ENCODE data around the gene NEURL4.
"Not testable (repeated sequence)": the region's sequence is repeated elsewhere in the genome, so short reads cannot be mapped to it uniquely, and the experiment has no call there.

NEURL4 gene

DNA sequence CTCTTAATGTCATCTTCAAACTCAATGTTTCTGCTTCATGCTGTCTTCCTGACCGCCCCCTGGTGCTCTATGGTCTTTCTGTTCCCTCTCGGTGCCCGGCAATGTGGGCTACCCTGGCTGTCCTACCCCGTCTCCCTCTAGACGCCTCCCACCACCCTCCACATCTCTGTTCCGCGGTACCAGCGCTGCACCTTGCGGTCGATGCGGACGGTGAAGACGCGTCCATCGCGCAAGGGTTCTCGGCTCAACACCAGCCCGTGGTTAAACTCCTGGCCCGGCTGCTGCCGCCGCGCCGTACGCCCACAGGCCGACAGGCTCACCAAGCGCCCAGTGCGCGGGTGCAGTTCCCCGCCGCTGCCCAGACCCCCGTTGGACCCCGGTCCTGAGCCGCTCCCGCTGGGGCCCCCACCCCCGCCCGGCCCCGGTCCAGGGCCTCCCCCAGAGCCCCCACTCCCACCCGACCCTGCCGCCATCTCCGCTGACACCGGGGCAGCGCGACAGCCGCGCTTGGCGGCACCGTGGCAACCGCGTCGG lies at the start of gene NEURL4:
NEURL4 (minus strand) TSS at position 496 of the 534 bp plus-strand sequence; CDS start at position 473, 23 bp downstream.
- no peak for DNase-seq (ENCODE audit: low read depth in 1 of 2, low spot score in 1 of 2)

DNA sequence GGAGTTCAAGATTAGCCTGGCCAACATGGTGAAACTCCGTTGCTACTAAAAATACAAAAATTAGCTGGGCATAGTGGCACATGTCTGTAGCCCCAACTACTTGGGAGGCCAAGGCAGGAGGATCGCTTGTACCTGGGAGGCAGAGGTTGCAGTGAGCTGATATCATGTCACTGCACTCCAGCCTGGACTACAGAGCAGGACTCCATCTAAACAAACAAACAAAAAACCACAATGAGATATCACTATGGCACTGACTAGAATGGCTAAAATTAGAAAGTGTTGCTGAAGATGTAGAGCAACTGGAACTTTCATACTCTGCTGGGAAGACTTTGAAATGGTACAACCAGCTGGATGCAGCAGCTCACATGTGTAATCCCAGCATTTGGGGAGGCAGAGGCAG lies 45.2 kb upstream of the NEURL4 start:
- DNase-seq (ENCODE audit: low read depth in 1 of 2, low spot score in 1 of 2), result no peak

DNA sequence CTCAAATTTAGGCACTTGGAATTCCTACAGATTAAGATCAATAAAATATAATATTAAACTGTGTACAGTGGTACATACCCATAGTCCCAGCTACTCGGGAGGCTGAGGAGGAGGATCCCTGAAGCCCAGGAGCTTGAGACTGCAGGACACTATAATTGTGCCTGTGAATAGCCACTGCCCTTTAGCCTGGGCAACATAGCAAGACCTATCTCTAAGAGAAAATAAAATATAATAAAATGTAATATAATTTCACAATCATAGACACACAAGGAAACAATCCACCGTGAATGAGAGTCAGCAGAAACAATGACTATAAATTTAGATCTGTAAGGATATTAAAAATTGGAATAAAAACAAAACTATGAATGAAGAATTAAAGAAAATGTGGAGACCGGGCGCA lies 41.7 kb upstream of the NEURL4 start:
- no peak for DNase-seq (ENCODE audit: low read depth in 1 of 2, low spot score in 1 of 2)

DNA sequence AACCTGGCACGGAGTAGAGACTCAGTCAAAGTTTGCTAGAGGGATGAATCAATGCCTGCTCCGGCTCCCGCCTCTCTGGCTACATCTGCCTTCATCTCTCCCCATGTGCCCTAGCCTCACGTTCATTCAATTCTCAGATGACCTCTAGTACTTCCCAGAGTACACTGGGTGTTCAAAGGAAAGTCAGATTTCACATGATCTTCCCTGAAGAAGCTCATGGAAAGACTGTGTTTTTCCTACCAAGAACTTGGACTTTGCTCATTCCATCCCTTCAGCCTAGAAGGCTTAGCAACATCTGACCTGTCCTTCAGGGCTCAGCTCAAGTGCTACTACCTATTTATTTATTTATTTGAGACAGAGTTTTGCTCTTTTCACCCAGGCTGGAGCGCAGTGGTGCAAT lies 40.7 kb upstream of the NEURL4 start:
- no peak for DNase-seq (ENCODE audit: low read depth in 1 of 2, low spot score in 1 of 2)

DNA sequence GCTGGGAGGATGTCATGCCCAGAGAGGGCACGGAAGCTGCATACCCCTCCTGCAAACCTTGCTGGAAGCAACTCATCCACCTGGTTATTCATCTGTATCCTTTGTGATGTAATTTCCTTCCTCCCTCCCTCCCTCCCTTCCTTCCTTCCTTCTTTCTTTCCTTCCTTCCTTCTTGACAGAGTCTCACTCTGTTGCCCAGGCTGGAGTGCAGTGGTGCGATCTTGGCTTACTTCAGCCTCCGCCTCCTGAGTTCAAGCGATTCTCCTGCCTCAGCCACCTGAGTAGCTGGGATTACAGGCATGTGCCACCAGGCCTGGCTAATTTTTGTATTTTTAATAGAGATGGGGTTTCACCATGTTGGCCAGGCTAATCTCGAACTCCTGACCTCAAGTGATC lies 39.5 kb upstream of the NEURL4 start:
- not testable (repeated sequence) for DNase-seq (ENCODE audit: low read depth in 1 of 2, low spot score in 1 of 2)

DNA sequence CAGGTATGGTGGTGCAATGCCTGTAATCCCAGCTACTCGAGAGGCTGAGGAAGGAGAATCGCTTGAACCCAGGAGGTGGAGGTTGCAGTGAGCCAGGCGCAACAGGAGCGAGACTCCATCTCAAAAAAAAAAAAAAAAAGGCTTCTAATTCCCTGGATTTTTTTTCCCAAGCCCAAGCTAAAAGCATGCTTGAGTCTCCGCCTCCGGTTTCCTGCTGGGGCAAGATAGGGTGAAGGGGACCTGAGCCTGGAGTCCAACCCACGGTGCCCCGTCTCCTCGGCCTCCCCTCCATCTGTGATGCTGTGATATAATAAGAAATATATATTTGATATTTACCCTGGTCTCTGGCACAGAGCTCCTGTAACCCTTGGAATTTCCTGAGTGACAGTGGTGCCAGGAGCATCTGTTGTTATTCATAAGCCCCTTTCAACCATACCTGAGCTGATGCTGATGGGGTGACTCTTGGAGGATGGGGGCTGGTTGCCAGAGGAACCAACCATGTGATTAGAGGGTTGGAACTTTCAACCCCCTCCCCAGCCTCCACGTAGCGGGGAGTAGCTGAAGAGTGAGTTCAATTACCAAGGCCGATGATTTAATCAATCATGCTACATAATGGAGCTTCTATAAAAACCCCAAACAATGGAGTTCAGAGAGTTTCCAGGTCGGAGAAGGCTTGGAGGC lies 38.9 kb upstream of the NEURL4 start:
- DNase-seq (ENCODE audit: low read depth in 1 of 2, low spot score in 1 of 2), result no peak

DNA sequence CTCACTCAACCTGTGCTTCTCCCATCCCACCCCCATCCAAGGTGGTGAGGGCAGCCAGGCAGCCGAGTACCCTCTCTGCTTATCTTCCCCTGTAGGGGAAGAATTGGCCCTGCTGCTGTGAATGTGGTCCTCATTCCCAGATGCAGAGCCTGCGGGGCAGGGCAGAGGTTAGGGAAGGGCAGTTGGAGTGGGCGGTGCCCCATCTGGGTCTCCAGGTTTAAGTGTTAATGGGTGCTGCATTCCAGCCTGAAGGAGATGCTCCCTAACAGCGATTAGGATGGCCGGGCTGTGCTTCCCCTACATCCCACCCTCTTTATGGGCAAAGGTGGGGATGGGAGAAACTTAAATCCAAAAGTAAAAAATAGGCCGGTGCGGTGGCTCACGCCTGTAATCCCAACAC lies 37.9 kb upstream of the NEURL4 start:
- no peak for DNase-seq (ENCODE audit: low read depth in 1 of 2, low spot score in 1 of 2)

DNA sequence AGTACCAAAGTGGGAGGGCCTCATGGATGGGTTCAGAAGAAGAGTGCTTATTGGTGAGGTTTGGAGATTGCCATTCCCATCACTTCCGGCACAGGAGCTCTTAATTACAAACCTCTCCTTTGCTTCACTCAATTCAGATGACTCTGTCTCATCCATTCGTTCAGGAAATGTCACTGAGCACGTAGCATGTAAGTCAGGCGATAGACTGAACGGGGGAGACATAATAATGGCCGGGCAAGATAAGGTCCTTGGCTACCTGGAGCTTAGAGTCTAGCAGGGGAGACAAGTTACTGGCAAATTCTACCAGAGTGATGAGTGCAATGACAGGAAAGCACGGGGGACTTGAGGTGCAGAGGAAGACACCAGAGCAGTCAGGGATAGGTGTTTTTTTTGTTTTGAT lies 36.8 kb upstream of the NEURL4 start:
- not testable (repeated sequence) for DNase-seq (ENCODE audit: low read depth in 1 of 2, low spot score in 1 of 2)

DNA sequence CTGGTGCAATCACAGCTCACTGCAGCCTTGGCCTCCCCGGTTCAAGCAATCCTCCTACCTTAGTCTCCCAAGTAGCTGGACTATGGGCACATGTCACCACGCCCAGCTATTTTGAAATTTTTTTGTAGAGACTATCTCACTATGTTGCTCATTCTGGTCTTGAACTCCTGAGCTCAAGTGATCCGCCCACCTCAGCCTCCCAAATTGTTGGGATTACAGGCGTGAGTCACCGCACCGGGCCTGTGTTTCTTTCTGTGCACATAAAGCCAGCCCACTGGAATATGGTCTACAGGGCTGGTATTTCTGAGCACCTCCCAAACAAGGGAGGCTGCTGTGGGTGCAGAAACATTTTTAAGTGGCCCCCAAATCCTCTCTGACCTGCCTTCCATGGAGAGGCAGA lies 34.2 kb upstream of the NEURL4 start:
- no peak for DNase-seq (ENCODE audit: low read depth in 1 of 2, low spot score in 1 of 2)

DNA sequence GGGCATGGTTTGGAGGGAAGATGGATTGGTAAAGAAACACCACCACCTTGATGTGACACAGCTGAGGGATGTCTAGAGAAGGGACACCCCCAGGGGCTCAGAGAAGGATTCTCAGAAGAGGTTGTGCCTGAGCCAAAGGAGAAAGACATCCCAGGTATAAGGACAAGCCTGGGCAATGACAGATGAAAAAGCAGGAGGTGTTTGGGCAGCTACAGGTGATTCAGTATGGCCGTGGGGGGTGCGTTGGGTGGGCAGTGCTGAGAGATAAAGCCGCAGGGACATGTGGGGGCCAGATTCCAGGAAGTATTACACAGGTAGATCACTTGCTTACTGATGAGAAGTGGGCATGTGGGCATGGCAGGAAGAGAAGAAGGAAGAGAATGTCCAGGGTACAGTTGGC lies 32.8 kb upstream of the NEURL4 start:
- no peak for DNase-seq (ENCODE audit: low read depth in 1 of 2, low spot score in 1 of 2)

DNA sequence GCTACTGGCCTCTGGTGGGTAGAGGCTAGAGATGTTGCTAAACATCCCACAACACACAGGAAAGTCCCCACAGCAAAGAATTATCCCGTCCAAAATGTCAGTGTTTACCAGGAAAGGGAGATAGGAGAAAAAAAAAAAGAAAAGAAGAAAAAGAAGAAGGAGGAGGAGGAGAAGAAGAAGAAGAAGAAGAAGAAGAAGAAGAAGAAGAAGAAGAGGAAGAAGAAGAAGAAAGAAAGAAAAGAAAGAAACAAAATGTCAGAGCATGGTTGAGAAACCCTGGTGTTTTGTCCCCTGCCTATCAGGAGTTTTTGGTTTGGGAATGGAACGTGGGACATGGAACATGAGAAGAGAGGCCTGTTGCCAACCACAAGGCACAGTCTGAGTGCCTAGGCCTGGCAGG lies 28.2 kb upstream of the NEURL4 start:
- DNase-seq (ENCODE audit: low read depth in 1 of 2, low spot score in 1 of 2), result no peak

DNA sequence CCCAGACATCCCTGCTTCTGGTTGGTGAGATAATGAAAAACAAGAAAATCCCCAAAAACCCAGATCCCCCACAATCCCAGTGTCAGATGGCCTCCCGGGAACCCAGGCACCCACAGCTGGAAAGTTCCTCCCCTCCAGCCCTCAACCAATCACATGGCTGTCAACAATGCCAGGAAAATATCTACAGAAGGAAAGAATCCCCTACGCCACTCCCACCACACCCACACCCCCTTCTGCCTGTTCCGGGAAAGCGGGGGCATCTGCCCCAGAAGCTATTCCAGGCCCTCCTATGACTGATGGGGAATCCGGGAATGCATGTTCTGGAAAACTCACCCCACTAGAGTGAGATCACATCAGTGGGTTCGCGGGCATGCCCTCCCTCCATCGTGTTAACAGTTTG lies 27.6 kb upstream of the NEURL4 start:
- DNase-seq (ENCODE audit: low read depth in 1 of 2, low spot score in 1 of 2), result no peak

DNA sequence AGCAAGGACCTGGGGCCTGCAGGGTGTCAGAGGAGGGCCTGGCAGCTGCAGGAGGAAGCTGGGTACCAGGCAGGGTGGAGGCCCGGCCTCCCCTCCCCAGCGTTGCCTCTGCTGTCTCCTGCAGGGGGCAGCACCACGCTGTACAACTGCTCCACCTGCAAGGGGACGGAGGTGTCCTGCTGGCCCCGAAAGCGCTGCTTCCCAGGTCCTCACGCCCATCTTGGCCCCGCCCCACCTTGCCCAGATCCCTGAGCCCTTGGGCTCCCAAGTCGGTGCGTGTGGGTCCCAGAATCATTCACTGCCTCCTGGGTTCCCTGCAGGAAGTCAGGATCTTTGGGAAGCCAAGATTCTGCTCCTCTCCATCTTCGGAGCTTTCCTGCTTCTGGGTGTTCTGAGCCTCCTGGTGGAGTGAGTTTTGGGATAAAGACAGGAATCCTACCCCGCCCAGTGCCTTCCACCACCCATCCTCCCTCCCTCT lies 27.0 kb upstream of the NEURL4 start:
- peak; percentile 70 to 77 for DNase-seq (ENCODE audit: low read depth in 1 of 2, low spot score in 1 of 2)

DNA sequence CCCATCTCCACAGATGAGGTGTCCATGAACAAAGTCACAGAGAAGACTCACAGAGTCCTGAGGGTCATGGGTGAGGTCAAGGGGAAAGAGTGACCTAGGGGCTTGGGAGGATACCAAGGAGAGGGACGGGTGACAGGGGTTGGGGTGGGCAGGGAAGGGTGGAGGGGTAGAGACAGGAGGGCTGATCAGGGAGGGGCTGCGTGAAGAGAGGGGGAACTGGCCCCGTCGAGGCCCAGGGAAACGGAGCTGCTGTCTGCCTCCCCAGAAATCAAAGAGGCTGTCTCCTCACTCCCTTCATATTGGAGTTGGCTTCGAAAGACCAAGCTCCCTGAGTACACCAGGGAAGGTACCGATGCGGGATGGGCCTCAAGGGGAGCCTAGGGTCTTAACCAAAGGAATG lies 26.4 kb upstream of the NEURL4 start:
- DNase-seq (ENCODE audit: low read depth in 1 of 2, low spot score in 1 of 2), result no peak

DNA sequence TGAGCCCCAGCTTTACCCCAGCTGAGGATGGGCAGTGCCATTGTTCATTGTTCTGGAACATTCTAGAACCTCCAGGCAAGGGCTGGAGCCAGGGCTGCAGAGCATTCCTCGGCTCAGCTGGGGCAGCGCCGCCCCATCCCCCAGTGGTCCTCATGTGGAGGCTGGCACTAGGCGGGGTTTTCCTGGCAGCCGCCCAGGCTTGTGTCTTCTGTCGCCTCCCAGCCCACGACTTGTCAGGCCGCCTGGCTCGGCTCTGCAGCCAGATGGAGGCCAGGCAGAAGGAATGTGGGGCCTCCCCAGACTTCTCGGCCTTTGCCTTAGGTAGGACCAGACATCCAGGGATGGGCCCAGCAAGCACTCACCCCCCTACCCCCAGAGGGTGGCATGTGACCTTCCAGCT lies 25.9 kb upstream of the NEURL4 start, which contains the start of gene TMEM95:
TMEM95 (plus strand) TSS at position 104 of the 400 bp plus-strand sequence; CDS start at position 153, 49 bp downstream.
- DNase-seq (ENCODE audit: low read depth in 1 of 2, low spot score in 1 of 2), result no peak

DNA sequence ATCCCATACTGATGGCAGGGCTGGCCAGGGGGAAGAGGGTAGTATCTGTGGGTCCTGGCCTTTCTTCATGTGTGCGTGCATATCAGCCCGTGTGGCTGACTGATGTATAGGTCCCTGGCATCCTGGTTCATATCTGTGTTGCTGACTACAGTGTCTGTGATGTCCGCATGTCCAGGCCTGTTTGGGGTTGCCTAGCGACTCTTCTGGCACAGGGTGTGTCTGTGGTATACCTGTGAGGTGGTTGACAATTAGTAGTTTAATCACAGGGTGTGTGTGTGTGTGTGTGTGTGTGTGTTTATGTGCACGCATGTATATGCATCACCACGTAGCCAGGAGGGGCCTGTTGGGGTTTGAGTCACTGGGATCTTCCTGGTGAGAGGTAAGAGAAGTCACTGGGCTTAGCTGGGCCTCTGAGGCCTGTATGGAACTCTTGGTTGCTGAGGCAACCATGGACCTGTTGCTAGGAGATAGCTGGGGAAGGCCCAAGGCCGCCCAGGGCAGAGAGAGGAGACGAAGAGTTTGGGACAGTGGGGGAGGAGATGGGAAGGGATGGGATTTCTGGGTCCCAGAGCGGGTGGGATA lies 25.2 kb upstream of the NEURL4 start:
- no peak for DNase-seq (ENCODE audit: low read depth in 1 of 2, low spot score in 1 of 2)

DNA sequence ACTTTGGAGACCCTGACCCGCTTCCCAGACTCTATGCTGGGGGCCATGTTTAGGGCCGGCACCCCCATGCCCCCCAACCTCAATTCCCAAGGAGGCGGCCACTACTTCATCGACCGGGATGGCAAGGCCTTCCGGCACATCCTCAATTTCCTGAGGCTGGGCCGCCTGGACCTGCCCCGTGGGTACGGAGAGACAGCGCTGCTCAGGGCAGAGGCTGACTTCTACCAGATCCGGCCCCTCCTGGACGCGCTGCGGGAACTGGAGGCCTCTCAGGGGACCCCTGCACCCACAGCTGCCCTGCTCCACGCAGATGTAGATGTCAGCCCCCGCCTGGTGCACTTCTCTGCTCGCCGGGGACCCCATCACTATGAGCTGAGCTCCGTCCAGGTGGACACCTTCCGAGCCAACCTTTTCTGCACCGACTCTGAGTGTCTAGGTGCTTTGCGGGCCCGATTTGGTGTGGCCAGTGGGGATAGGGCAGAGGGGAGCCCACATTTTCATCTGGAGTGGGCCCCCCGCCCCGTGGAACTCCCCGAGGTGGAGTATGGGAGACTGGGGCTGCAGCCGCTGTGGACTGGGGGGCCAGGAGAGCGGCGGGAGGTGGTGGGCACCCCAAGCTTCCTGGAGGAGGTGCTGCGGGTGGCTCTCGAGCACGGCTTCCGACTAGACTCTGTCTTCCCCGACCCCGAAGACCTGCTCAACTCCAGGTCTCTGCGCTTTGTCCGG lies 23.9 kb upstream of the NEURL4 start:
- no peak for DNase-seq (ENCODE audit: low read depth in 1 of 2, low spot score in 1 of 2)

DNA sequence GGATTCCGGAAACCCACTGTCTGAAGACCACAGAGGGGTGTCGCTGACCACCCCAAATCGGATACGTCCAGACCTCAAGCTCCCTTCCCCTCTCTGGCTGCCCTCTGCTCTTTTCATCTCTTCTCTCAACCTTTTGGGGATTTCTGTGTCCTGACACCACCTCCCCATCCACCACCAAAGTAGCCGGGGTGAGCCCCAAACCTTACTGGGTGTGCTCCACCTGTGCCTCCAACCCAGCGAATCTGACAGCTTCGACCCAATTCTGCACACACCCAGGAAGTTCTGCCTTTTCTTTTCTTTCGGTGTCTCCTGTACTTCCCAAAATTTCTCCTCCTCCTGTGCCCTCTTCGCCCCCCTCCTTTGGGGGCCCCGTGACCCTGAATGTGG lies 23.4 kb upstream of the NEURL4 start:
- no peak for DNase-seq (ENCODE audit: low read depth in 1 of 2, low spot score in 1 of 2)

DNA sequence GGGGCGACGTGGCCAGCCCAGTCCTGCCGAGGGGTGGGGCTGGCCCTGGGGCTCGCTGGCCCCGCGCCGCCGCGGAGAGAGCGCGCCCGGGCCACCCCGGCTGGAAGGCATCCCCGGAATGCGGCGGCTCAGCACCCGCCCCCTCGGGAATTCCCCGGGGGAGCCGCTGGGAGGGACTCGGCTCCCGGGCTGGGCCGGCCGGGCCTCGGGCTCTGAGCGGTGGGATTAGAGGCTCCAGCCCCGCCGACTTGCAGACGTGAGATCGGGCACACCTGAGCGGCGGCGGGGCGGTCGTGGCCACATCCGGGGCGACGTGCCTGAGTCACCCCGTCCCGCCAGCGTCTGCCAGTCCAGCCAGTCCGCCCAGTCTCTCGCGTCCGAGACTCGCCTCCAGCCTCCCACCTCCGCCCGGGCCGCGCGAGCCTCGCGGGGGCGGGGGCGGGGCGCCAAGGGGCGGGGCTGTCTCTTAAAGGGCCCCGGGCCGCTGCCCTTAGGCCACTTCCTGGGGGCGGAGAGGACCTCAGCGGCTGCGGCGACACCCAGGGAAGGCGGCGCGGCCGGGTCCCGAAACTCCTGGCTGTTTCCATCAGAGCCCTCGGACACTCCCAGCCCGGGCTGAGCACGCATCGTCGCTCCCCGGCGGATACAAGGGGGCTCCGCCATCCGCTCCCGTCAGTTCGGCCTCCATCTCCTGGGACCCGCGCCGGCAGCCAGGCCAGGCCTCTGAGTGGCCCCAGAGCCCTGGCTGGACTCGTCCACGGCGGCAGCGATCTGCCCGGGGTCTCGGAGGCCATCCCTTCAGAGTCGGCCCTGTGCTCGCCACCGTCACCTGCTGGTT lies 22.7 kb upstream of the NEURL4 start, which contains the start of gene KCTD11:
KCTD11 (plus strand) TSS at position 498 of the 838 bp plus-strand sequence.
- DNase-seq (ENCODE audit: low read depth in 1 of 2, low spot score in 1 of 2), result peak in 1 of 2 donors; percentile 37

DNA sequence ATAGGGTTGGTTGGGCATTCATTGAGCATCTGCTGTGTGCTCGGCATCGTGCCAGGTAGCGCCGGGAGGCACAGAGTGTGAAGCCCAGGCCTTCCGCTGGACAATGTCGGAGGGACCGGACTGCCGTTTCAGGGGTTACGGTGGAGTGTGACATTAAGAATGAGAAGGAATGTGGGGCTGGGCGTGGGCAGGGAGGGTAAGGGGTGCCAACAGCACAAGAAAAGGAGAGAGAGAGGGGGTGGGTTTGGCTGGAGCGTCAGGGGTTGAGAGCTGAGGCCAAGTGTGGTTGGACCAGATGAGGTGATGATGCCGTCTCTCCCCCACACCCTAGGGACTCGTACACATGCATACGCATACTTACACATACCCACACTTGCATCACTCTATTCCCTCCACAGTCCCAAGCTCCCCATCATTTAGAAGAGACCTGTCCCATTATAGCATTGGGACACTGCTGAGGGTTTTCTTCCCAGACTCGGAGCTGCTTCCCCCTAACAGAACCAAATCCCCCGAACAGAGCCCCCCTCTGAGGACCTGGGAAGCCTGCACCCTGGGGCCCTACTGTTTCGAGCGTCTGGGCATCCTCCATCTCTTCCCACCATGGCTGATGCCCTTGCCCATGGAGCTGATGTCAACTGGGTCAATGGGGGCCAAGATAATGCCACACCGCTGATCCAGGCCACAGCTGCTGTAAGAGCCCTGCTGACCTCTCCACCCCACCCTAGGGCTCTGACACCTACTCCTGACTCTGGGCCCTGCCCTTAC lies 19.5 kb upstream of the NEURL4 start:
- no peak for DNase-seq (ENCODE audit: low read depth in 1 of 2, low spot score in 1 of 2)

Data from activated CD4-positive, alpha-beta T cell treated with anti-CD3 and anti-CD28 coated beads, Interleukin-2, amount 50 U/mL, for 24 hours (primary cell).